Fibroblast of pulmonary artery (primary cell): ENCODE measurements around the gene FRMD4A.

Source experiments
- DNase-seq: peaks from one replicate; pipeline ENCODE4 v3.0.0-alpha.2; 2010; ENCODE audit warnings: low read depth
- H3K4me3 ChIP-seq: replicated peaks from 2 replicates; pipeline ENCODE4 v1.5.1; 2011; ENCODE audit warnings: low read depth, mild to moderate bottlenecking, control low read depth, low read length, moderate library complexity
- CTCF ChIP-seq: IDR thresholded peaks from 2 replicates; pipeline ENCODE4 v1.5.1; 2011; ENCODE audit warnings: mild to moderate bottlenecking, control low read depth, low read length, inconsistent platforms; ENCODE audit errors: missing control alignments

The FRMD4A gene

GRCh38 chr10:13842117-13842516, 488.6 kb downstream of the FRMD4A start:
- no peak overlapping the region for H3K4me3 ChIP-seq
- DNase-seq = no peak
- TF ChIP-seq CTCF = no peak

- TF ChIP-seq CTCF = no peak
- no peak overlapping the region for H3K4me3 ChIP-seq
- no peak for DNase-seq
Measured at GRCh38 chr10:13840036-13840435, 490.7 kb downstream of the FRMD4A start.

GRCh38 chr10:13839430-13839990, 491.2 kb downstream of the FRMD4A start:
- no peak for TF ChIP-seq CTCF
- DNase-seq = peak; percentile 84

GRCh38 chr10:13839030-13839429, 491.7 kb downstream of the FRMD4A start:
- DNase-seq = no peak
- no peak overlapping the region for H3K4me3 ChIP-seq
- no peak for TF ChIP-seq CTCF

More at GRCh38 chr10:13839430-13839990, 491.2 kb downstream of the FRMD4A start:
- H3K4me3 ChIP-seq = no peak overlapping the region

GRCh38 chr10:13837966-13838365, 492.8 kb downstream of the FRMD4A start:
- TF ChIP-seq CTCF = no peak
- no peak overlapping the region for H3K4me3 ChIP-seq
- no peak for DNase-seq

GRCh38 chr10:13834581-13835286, 496.0 kb downstream of the FRMD4A start:
- DNase-seq = peak; percentile 58
- peak overlapping the region; percentile 3 for H3K4me3 ChIP-seq
- no peak for TF ChIP-seq CTCF

GRCh38 chr10:13831711-13832141, 499.0 kb downstream of the FRMD4A start:
- TF ChIP-seq CTCF = no peak
- H3K4me3 ChIP-seq = no peak overlapping the region

More at GRCh38 chr10:13831711-13832141, 499.0 kb downstream of the FRMD4A start:
- peak; percentile 39 for DNase-seq
